Panc1 (cell line): Measurements from ENCODE around the gene EFNB1. TPM values are rescaled to one million over a fixed set of nuclear protein-coding genes. Genes with fewer than 3 reads are reported as not detected.

Experiments
- ATAC-seq: fragments of 200-7000 bp; cut with Tn5 transposase; 2 replicates; pipeline ENCODE4 v1.9.1; 2020; ENCODE audit warnings: mild to moderate bottlenecking, moderate library complexity
- BruUV-seq: library from RNA; stranded (reverse); fragments of 400-500 nt; replicated peaks from 2 replicates; lab custom pipeline; 2021; lab: Mats Ljungman, UMichigan
- CTCF ChIA-PET: fragments of 300-600 bp; sonication (Branson Sonifier 250); formaldehyde crosslinking; loops from one replicate; lab custom pipeline; 2022; ENCODE audit warnings: antibody characterized with exemption; lab: Charles Lee
- POLR2A ChIA-PET: fragments of 300-600 bp; sonication (Branson Sonifier 250); formaldehyde crosslinking; loops from one replicate; lab custom pipeline; 2022; ENCODE audit warnings: antibody characterized with exemption; lab: Charles Lee
- DNase-seq: peaks from one replicate; pipeline ENCODE4 v3.0.0-alpha.2; 2010; ENCODE audit warnings: low read depth, low spot score
- H3K27ac ChIP-seq: 2 replicates; pipeline ENCODE4 v1.5.1; 2011; ENCODE audit warnings: mild to moderate bottlenecking, low read length, inconsistent platforms
- H3K27me3 ChIP-seq: fragments of 200-500 bp; sonication (Bioruptor generic); 2 replicates; pipeline ENCODE4 v1.6.0; 2014; ENCODE audit warnings: low read length, inconsistent platforms; ENCODE audit not compliant: control insufficient read depth, insufficient read depth
- H3K36me3 ChIP-seq: fragments of 200-500 bp; sonication (Bioruptor generic); 2 replicates; pipeline ENCODE4 v1.5.1; 2014; ENCODE audit warnings: inconsistent platforms, mild to moderate bottlenecking, low read length, moderate library complexity; ENCODE audit not compliant: control insufficient read depth, insufficient read depth
- H3K4me1 ChIP-seq: 2 replicates; pipeline ENCODE4 v1.5.1; 2011; ENCODE audit warnings: inconsistent platforms, mild to moderate bottlenecking, low read length, moderate library complexity; ENCODE audit not compliant: control insufficient read depth, insufficient read depth
- H3K4me3 ChIP-seq, 2 experiments: 2 replicates each; pipeline ENCODE4 v1.5.1; 2011 to 2012; ENCODE audit warnings: low read depth in 2 of 2, low read length in 2 of 2, mild to moderate bottlenecking in 2 of 2, inconsistent platforms in 1 of 2, moderate library complexity in 1 of 2
- H3K9me3 ChIP-seq: fragments of 200-500 bp; sonication (Bioruptor generic); 2 replicates; pipeline ENCODE4 v1.5.1; 2014; ENCODE audit warnings: low read depth, mild to moderate bottlenecking, inconsistent platforms, low read length, moderate library complexity; ENCODE audit not compliant: control insufficient read depth, insufficient read depth
- POLR2AphosphoS5 ChIP-seq: IDR thresholded peaks from 2 replicates; pipeline ENCODE4 v1.6.1; 2012; ENCODE audit warnings: mild to moderate bottlenecking, low read depth, low read length, moderate library complexity
- SIN3A ChIP-seq: IDR thresholded peaks from 2 replicates; pipeline ENCODE4 v1.6.1; 2012; ENCODE audit warnings: low read depth, mild to moderate bottlenecking, low read length, moderate library complexity, borderline replicate concordance; ENCODE audit not compliant: insufficient read depth
- TCF7L2 ChIP-seq: IDR thresholded peaks from 2 replicates; pipeline ENCODE4 v1.6.1; 2011; ENCODE audit warnings: mild to moderate bottlenecking, low read depth, low read length, inconsistent platforms
- in situ Hi-C: cut with HindIII; loops from 2 replicates; pipeline ENCODE4 v1.10.0; 2016; ENCODE audit warnings: low sequenced_read_pairs, low pct_unique_long_range_greater_than_20kb
- intact Hi-C: fragments of 100-400 bp; cut with micrococcal nuclease; formaldehyde crosslinking; loops from one replicate; pipeline ENCODE4 v1.10.0; 2022; ENCODE audit not compliant: unreplicated experiment
- total RNA-seq: library from RNA; stranded (reverse); gene quantifications from one replicate; pipeline ENCODE4 v1.2.1, GENCODE V29; 2021; ENCODE audit not compliant: unreplicated experiment
- TF ChIP-seq, protein P1 (sequence below): fragments of 450-650 bp; IDR thresholded peaks from 2 replicates; pipeline ENCODE4 v1.5.1; 2017; ENCODE audit warnings: mild to moderate bottlenecking
- TF ChIP-seq, protein P2 (sequence below), 2 experiments: IDR thresholded peaks; 2 replicates each; pipeline ENCODE4 v1.6.1; 2011 to 2012; ENCODE audit warnings: low read depth in 2 of 2, control low read depth in 1 of 2, low read length in 1 of 2, mild to moderate bottlenecking in 1 of 2, moderate library complexity in 1 of 2; ENCODE audit not compliant: insufficient read depth in 1 of 2

The EFNB1 gene
- total RNA-seq, 1 experiment from 2014 or later, result 12.9 TPM

DNA sequence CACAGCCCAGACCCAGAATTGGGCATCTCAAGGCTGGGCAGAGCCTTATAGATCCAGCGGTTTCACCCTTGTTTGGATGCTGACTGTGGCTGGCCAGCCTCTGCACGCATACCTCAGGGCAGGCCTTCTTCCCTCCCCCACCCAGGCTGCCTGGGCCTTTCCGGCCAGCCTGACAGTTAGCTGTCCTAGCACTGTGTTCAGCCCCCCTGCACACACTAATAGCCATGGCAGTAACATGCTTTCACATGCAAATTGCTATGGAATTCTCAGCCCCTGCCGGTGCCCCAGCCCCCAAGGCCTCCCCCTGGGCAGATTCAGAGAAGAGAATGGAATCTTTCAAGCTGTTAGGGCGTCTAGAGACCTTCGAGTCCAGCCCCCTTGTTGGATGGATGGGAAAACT is 17.7 kb downstream of the EFNB1 start:
- ATAC-seq, result no peak
- Histone ChIP-seq H3K27ac (no peak overlapping the region), H3K27me3 (no peaks in the 10 kb centered on the region), H3K9me3 (no peaks in the 10 kb centered on the region), H3K36me3 (no peaks in the 10 kb centered on the region), H3K4me1 (no peaks in the 10 kb centered on the region), H3K4me3 (no peak overlapping the region)
- no peak for DNase-seq
- no TSS peak for BruUV-seq
- POLR2A ChIA-PET, result no interaction called here
- CTCF ChIA-PET, result no interaction called here
- in situ Hi-C loops (no loop called here), intact Hi-C loops (no loop called here)
- no peak for TF ChIP-seq POLR2AphosphoS5
- TF ChIP-seq SIN3A, result no peak
- TF ChIP-seq TCF7L2, result no peak
- TF ChIP-seq, protein P1, sequence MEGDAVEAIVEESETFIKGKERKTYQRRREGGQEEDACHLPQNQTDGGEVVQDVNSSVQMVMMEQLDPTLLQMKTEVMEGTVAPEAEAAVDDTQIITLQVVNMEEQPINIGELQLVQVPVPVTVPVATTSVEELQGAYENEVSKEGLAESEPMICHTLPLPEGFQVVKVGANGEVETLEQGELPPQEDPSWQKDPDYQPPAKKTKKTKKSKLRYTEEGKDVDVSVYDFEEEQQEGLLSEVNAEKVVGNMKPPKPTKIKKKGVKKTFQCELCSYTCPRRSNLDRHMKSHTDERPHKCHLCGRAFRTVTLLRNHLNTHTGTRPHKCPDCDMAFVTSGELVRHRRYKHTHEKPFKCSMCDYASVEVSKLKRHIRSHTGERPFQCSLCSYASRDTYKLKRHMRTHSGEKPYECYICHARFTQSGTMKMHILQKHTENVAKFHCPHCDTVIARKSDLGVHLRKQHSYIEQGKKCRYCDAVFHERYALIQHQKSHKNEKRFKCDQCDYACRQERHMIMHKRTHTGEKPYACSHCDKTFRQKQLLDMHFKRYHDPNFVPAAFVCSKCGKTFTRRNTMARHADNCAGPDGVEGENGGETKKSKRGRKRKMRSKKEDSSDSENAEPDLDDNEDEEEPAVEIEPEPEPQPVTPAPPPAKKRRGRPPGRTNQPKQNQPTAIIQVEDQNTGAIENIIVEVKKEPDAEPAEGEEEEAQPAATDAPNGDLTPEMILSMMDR, result no peak
- TF ChIP-seq, protein P2, sequence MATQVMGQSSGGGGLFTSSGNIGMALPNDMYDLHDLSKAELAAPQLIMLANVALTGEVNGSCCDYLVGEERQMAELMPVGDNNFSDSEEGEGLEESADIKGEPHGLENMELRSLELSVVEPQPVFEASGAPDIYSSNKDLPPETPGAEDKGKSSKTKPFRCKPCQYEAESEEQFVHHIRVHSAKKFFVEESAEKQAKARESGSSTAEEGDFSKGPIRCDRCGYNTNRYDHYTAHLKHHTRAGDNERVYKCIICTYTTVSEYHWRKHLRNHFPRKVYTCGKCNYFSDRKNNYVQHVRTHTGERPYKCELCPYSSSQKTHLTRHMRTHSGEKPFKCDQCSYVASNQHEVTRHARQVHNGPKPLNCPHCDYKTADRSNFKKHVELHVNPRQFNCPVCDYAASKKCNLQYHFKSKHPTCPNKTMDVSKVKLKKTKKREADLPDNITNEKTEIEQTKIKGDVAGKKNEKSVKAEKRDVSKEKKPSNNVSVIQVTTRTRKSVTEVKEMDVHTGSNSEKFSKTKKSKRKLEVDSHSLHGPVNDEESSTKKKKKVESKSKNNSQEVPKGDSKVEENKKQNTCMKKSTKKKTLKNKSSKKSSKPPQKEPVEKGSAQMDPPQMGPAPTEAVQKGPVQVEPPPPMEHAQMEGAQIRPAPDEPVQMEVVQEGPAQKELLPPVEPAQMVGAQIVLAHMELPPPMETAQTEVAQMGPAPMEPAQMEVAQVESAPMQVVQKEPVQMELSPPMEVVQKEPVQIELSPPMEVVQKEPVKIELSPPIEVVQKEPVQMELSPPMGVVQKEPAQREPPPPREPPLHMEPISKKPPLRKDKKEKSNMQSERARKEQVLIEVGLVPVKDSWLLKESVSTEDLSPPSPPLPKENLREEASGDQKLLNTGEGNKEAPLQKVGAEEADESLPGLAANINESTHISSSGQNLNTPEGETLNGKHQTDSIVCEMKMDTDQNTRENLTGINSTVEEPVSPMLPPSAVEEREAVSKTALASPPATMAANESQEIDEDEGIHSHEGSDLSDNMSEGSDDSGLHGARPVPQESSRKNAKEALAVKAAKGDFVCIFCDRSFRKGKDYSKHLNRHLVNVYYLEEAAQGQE (IDR thresholded peaks at IDR 0.05; ENCODE audit: insufficient read depth in 1 of 2, low read depth in 2 of 2, low read length in 1 of 2), result no peak

DNA sequence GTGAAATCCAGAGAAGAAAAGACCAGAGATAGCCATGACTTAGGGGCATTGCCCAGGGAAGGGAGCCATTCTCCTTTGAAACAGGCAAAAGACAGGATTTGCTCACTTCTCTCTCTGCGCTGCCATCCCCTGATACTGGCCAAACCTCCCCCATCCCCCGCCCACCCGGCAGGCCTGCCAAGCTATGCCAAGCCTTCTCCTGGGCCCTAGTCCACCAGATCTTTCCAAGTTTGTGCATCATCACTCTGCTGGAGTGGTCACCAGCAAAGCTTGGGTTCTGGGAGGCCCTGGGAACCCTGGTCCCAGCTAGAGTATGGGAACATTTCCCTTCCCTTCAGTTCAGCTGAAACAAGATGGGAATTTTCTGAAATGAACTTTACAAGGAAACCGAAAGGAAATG is 18.4 kb downstream of the EFNB1 start:
- Histone ChIP-seq H3K4me3 (no peak overlapping the region), H3K9me3 (no peaks in the 10 kb centered on the region), H3K27me3 (no peaks in the 10 kb centered on the region), H3K36me3 (no peaks in the 10 kb centered on the region), H3K27ac (no peak overlapping the region), H3K4me1 (no peaks in the 10 kb centered on the region)
- ATAC-seq (no peak), DNase-seq (no peak)
- intact Hi-C loops (no loop called here), in situ Hi-C loops (no loop called here)
- ChIA-PET CTCF (no interaction called here), POLR2A (no interaction called here)
- TF ChIP-seq, protein P1, result no peak
- BruUV-seq, result no TSS peak
